Endothelial cell of umbilical vein (primary cell): Measurements from ENCODE around the gene SP100. TPM values are rescaled to one million over a fixed set of nuclear protein-coding genes. Genes with fewer than 3 reads are reported as not detected.

Source experiments
- BruUV-seq: library from RNA; stranded (reverse); fragments of 400-500 nt; replicated peaks from 2 replicates; lab custom pipeline; 2021; lab: Mats Ljungman, UMichigan
- CTCF ChIA-PET: fragments of 300-600, 350-600 bp; sonication (Branson Sonifier 250); formaldehyde crosslinking; loops from one replicate; lab custom pipeline; 2021; ENCODE audit warnings: antibody characterized with exemption, inconsistent platforms; lab: Charles Lee
- POLR2A ChIA-PET: fragments of 300-600, 350-600 bp; sonication (Branson Sonifier 250); formaldehyde crosslinking; loops from one replicate; lab custom pipeline; 2021; ENCODE audit warnings: antibody characterized with exemption, inconsistent platforms; lab: Charles Lee
- DNase-seq: peaks from one replicate; pipeline ENCODE4 v3.0.0-alpha.2; 2011; ENCODE audit warnings: low read depth, low spot score
- FAIRE-seq: peaks from 2 replicates; lab custom pipeline; 2011; peaks lifted over from hg19 to GRCh38; lab: Jason Lieb, UNC
- H2AFZ ChIP-seq: 2 replicates; pipeline ENCODE4 v1.6.0; 2012; ENCODE audit warnings: low read depth, low read length, control low read depth, inconsistent platforms
- H3K27ac ChIP-seq: 2 replicates; pipeline ENCODE4 v1.5.1; 2011; ENCODE audit warnings: low read depth, mild to moderate bottlenecking, control low read depth, low read length, moderate library complexity; ENCODE audit not compliant: insufficient read depth
- H3K27me3 ChIP-seq, 2 experiments: 2 replicates each; pipeline versions ENCODE4 v1.6.0 to v1.6.1; 2011; ENCODE audit warnings: low read length in 2 of 2, mixed read lengths in 1 of 2; ENCODE audit not compliant: control insufficient read depth in 2 of 2, insufficient read depth in 2 of 2
- H3K36me3 ChIP-seq, 2 experiments: 2 replicates in 1 of 2; 3 replicates in 1 of 2; pipeline ENCODE4 v1.5.1; 2011; ENCODE audit warnings: low read length in 2 of 2, mild to moderate bottlenecking in 1 of 2, moderate library complexity in 1 of 2; ENCODE audit not compliant: control insufficient read depth in 2 of 2, insufficient read depth in 2 of 2; ENCODE audit errors: extremely low read depth in 1 of 2
- H3K4me1 ChIP-seq: 3 replicates; pipeline ENCODE4 v1.5.1; 2011; ENCODE audit warnings: mild to moderate bottlenecking, low read length; ENCODE audit not compliant: control insufficient read depth, insufficient read depth; ENCODE audit errors: extremely low read depth
- H3K4me2 ChIP-seq: 2 replicates; pipeline ENCODE4 v1.6.1; 2011; ENCODE audit warnings: low read length, control low read depth, mixed read lengths; ENCODE audit not compliant: insufficient read depth
- H3K4me3 ChIP-seq, 3 experiments: fragments of 200-600 bp in 1 of 3; sonication (generic), shearing (Covaris generic) in 1 of 3; replicated peaks in 1 of 3; 2 replicates each; pipeline ENCODE4 v1.5.1; 2011 to 2016; ENCODE audit warnings: control low read depth in 3 of 3, low read length in 3 of 3, mild to moderate bottlenecking in 2 of 3, inconsistent platforms in 1 of 3, low read depth in 1 of 3, moderate library complexity in 1 of 3; ENCODE audit not compliant: insufficient read depth in 1 of 3
- H3K79me2 ChIP-seq: 2 replicates; pipeline ENCODE4 v1.6.0; 2012; ENCODE audit warnings: low read length, inconsistent platforms; ENCODE audit not compliant: control insufficient read depth, insufficient read depth
- H3K9ac ChIP-seq: replicated peaks from 2 replicates; pipeline ENCODE3; 2011; ENCODE audit warnings: low read length, control low read depth; ENCODE audit not compliant: insufficient read depth; ENCODE audit errors: extremely low read depth
- H3K9me1 ChIP-seq: replicated peaks from 3 replicates; pipeline ENCODE4 v1.6.0; 2011; ENCODE audit warnings: mild to moderate bottlenecking, low read length; ENCODE audit not compliant: control insufficient read depth, insufficient read depth; ENCODE audit errors: extremely low read depth
- H3K9me3 ChIP-seq: replicated peaks from 2 replicates; pipeline ENCODE4 v1.5.1; 2012; ENCODE audit warnings: low read length, inconsistent platforms; ENCODE audit not compliant: control insufficient read depth, insufficient read depth
- H4K20me1 ChIP-seq: replicated peaks from 2 replicates; pipeline ENCODE3; 2011; ENCODE audit warnings: mild to moderate bottlenecking, low read length; ENCODE audit not compliant: control insufficient read depth, insufficient read depth; ENCODE audit errors: extremely low read depth
- CTCF ChIP-seq, 2 donors: IDR thresholded peaks; 1 replicate in 1 of 2; 2 replicates in 1 of 2; pipeline ENCODE4 v1.5.1; 2011; ENCODE audit warnings: low read length in 2 of 2, mild to moderate bottlenecking in 2 of 2, moderate library complexity in 2 of 2, control low read depth in 1 of 2, inconsistent platforms in 1 of 2, low read depth in 1 of 2; ENCODE audit not compliant: insufficient read depth in 1 of 2; ENCODE audit errors: extremely low read depth in 1 of 2
- EZH2 ChIP-seq: IDR thresholded peaks from 2 replicates; pipeline ENCODE4 v1.6.1; 2012; ENCODE audit warnings: borderline replicate concordance, low read depth, mild to moderate bottlenecking, moderate library complexity, low read length, inconsistent platforms; ENCODE audit not compliant: severe bottlenecking
- FOS ChIP-seq: IDR thresholded peaks from 2 replicates; pipeline ENCODE4 v1.6.1; 2011; ENCODE audit warnings: mild to moderate bottlenecking, low read length, moderate library complexity, borderline replicate concordance; ENCODE audit not compliant: insufficient read depth
- GATA2 ChIP-seq: IDR thresholded peaks from 2 replicates; pipeline ENCODE4 v1.7.0; 2011; ENCODE audit warnings: low read depth, mild to moderate bottlenecking, moderate library complexity, mixed read lengths, low read length; ENCODE audit not compliant: insufficient read length, insufficient read depth
- JUN ChIP-seq: IDR thresholded peaks from 2 replicates; pipeline ENCODE4 v1.6.1; 2011; ENCODE audit warnings: borderline replicate concordance, low read depth; ENCODE audit not compliant: insufficient read length, insufficient read depth
- MAX ChIP-seq: IDR thresholded peaks from 2 replicates; pipeline ENCODE4 v1.6.1; 2011; ENCODE audit not compliant: insufficient read depth, insufficient read length
- MYC ChIP-seq: IDR thresholded peaks from one replicate; pipeline ENCODE4 v1.6.1; 2011; ENCODE audit warnings: mild to moderate bottlenecking, low read depth, low read length
- POLR2A ChIP-seq: IDR thresholded peaks from 2 replicates; pipeline ENCODE4 v1.6.1; 2012; ENCODE audit warnings: low read depth, mild to moderate bottlenecking, control low read depth, low read length
- POLR2AphosphoS5 ChIP-seq: IDR thresholded peaks from 2 replicates; pipeline ENCODE4 v1.6.1; 2012; ENCODE audit warnings: low read depth, mild to moderate bottlenecking, control low read depth, low read length, moderate library complexity; ENCODE audit not compliant: insufficient read depth
- dilution Hi-C: fragments of 300-500 bp; cut with MboI; formaldehyde crosslinking; loops from one replicate; pipeline ENCODE4 v1.15.0; 2019; ENCODE audit warnings: low sequenced_read_pairs; ENCODE audit not compliant: extremely low pct_ligation_motif_present
- intact Hi-C: fragments of 100-400 bp; cut with micrococcal nuclease; formaldehyde crosslinking; loops from one replicate; pipeline ENCODE4 v1.10.0; 2022
- polyA plus RNA-seq, 4 experiments: library from polyadenylated mRNA; depleted of rRNA in 3 of 4; stranded (reverse) in 3 of 4; unstranded in 1 of 4; fragments of >200 nt; gene quantifications; 2 replicates each; pipeline versions ENCODE4 v1.2.1 to v1.2.3, GENCODE V29; 2011 to 2012; ENCODE audit warnings: missing spikeins in 1 of 4
- total RNA-seq: library from RNA; stranded (reverse); gene quantifications from 2 replicates; pipeline ENCODE4 v1.2.3, GENCODE V29; 2021

The SP100 gene
- total and polyA plus RNA-seq, 2 donors (not counting 3 experiments of a cell fraction or from before 2014, with no cell fraction given) = 33.7 to 108 TPM

GRCh38 chr2:230383453-230383852 is 32.5 kb upstream of the SP100 start:
- TF ChIP-seq FOS = no peak
- no peak for TF ChIP-seq MAX
- TF ChIP-seq JUN = no peak
- TF ChIP-seq POLR2AphosphoS5 = no peak
- TF ChIP-seq MYC = no peak
- TF ChIP-seq GATA2 = no peak
- no peak for TF ChIP-seq CTCF (IDR thresholded peaks at IDR 0.05; ENCODE audit: extremely low read depth in 1 of 2, insufficient read depth in 1 of 2, low read depth in 1 of 2, low read length in 2 of 2)
- TF ChIP-seq EZH2 = no peak
- TF ChIP-seq POLR2A = no peak
- peak; percentile 16 for DNase-seq
- Histone ChIP-seq H2AFZ (no peak overlapping the region), H3K4me3 (no peak overlapping the region), H3K27me3 (no peaks in the 10 kb centered on the region), H3K9me3 (no peaks in the 10 kb centered on the region), H3K27ac (no peak overlapping the region), H3K9ac (no peak overlapping the region), H4K20me1 (no peaks in the 10 kb centered on the region), H3K4me1 (no peaks in the 10 kb centered on the region), H3K4me2 (no peak overlapping the region), H3K79me2 (no peaks in the 10 kb centered on the region), H3K36me3 (peaks cover 0 to 2% of the 10 kb centered on the region in 2 experiments), H3K9me1 (no peaks in the 10 kb centered on the region)
- FAIRE-seq = peak; percentile 82
- ChIA-PET POLR2A (no interaction called here), CTCF (interaction anchor here (1.0 kb wide), 1 partner anchor 224 kb away, joined by 3 read pairs; no protein-coding TSS in a partner anchor)
- BruUV-seq = no TSS peak
- intact Hi-C loops (loop anchor here (2.0 kb wide), 1 partner anchor 19 kb away; no protein-coding TSS in a partner anchor), dilution Hi-C loops (no loop called here)
